SK-N-SH treated with all-trans-retinoic acid at 6 μM for 48 hours (cell line): ENCODE measurements around the gene HTR3E.

Experiments used
- ATAC-seq: fragments of 200-7000 bp; cut with Tn5 transposase; 3 replicates; pipeline ENCODE4 v1.9.1; 2020; ENCODE audit warnings: mild to moderate bottlenecking, moderate library complexity
- BACH2 ChIP-seq: fragments of 250-450 bp; sonication (Bioruptor Pico); IDR thresholded peaks from 2 replicates; pipeline ENCODE4 v1.9.0; 2021; ENCODE audit warnings: mild to moderate bottlenecking, borderline replicate concordance
- CREB5 ChIP-seq: fragments of 250-450 bp; sonication (Bioruptor Pico); IDR thresholded peaks from 2 replicates; pipeline ENCODE4 v1.5.1; 2020; ENCODE audit warnings: low read depth, mild to moderate bottlenecking, moderate library complexity
- CSDC2 ChIP-seq: fragments of 250-450 bp; sonication (Bioruptor Pico); IDR thresholded peaks from 2 replicates; pipeline ENCODE4 v1.5.0; 2020; ENCODE audit warnings: mild to moderate bottlenecking, moderate library complexity
- CSRNP3 ChIP-seq: fragments of 250-450 bp; sonication (Bioruptor Pico); IDR thresholded peaks from 2 replicates; pipeline ENCODE4 v1.5.1; 2021; ENCODE audit warnings: mild to moderate bottlenecking, moderate library complexity
- GLIS3 ChIP-seq: fragments of 250-450 bp; sonication (Bioruptor Pico); IDR thresholded peaks from 2 replicates; pipeline ENCODE4 v1.5.0; 2020; ENCODE audit warnings: mild to moderate bottlenecking, moderate library complexity
- ISL1 ChIP-seq: fragments of 250-450 bp; sonication (Bioruptor Pico); IDR thresholded peaks from 2 replicates; pipeline ENCODE4 v2.1.2; 2022; ENCODE audit warnings: mild to moderate bottlenecking, moderate library complexity
- OSR1 ChIP-seq: fragments of 250-450 bp; sonication (Bioruptor Pico); IDR thresholded peaks from 2 replicates; pipeline ENCODE4 v1.8.0; 2022; ENCODE audit warnings: moderate library complexity, mild to moderate bottlenecking, inconsistent platforms
- PATZ1 ChIP-seq: fragments of 250-450 bp; sonication (Bioruptor Pico); IDR thresholded peaks from 2 replicates; pipeline ENCODE4 v1.8.0; 2020; ENCODE audit warnings: mild to moderate bottlenecking, moderate library complexity, borderline replicate concordance
- POU6F1 ChIP-seq: fragments of 250-450 bp; sonication (Bioruptor Pico); IDR thresholded peaks from 2 replicates; pipeline ENCODE4 v1.8.0; 2021; ENCODE audit warnings: low read depth, mild to moderate bottlenecking, moderate library complexity, borderline replicate concordance
- PPARA ChIP-seq: fragments of 250-450 bp; sonication (Bioruptor Pico); IDR thresholded peaks from 2 replicates; pipeline ENCODE4 v1.5.0; 2020; ENCODE audit warnings: mild to moderate bottlenecking, borderline replicate concordance
- RARB ChIP-seq: fragments of 250-450 bp; sonication (Bioruptor Pico); IDR thresholded peaks from 2 replicates; pipeline ENCODE4 v1.8.0; 2021; ENCODE audit warnings: mild to moderate bottlenecking, moderate library complexity
- SNAI2 ChIP-seq: fragments of 250-450 bp; sonication (Bioruptor Pico); IDR thresholded peaks from 2 replicates; pipeline ENCODE4 v1.5.0; 2020; ENCODE audit warnings: mild to moderate bottlenecking, moderate library complexity
- TCF4 ChIP-seq: fragments of 250-450 bp; sonication (Bioruptor Pico); IDR thresholded peaks from 2 replicates; pipeline ENCODE4 v1.8.0; 2021; ENCODE audit warnings: mild to moderate bottlenecking, moderate library complexity, borderline replicate concordance
- TOX ChIP-seq: fragments of 250-450 bp; sonication (Bioruptor Pico); IDR thresholded peaks from 2 replicates; pipeline ENCODE4 v1.8.0; 2021; ENCODE audit warnings: mild to moderate bottlenecking, moderate library complexity, borderline replicate concordance
- TSHZ2 ChIP-seq: fragments of 250-450 bp; sonication (Bioruptor Pico); IDR thresholded peaks from 2 replicates; pipeline ENCODE4 v1.5.0; 2020; ENCODE audit warnings: mild to moderate bottlenecking, moderate library complexity
- ZC3H10 ChIP-seq: fragments of 250-450 bp; sonication (Bioruptor Pico); IDR thresholded peaks from 2 replicates; pipeline ENCODE4 v1.5.1; 2021; ENCODE audit warnings: mild to moderate bottlenecking, moderate library complexity
- ZFP30 ChIP-seq: fragments of 450-650 bp; formaldehyde crosslinking; IDR thresholded peaks from 2 replicates; pipeline ENCODE4 v1.5.0; 2022; ENCODE audit warnings: mild to moderate bottlenecking, moderate library complexity
- ZNF565 ChIP-seq: fragments of 450-650 bp; formaldehyde crosslinking; conservative IDR thresholded peaks from 2 replicates; pipeline ENCODE4 v1.5.0; 2020; ENCODE audit warnings: low read depth, mild to moderate bottlenecking, moderate library complexity
- ZNF70 ChIP-seq: fragments of 450-650 bp; formaldehyde crosslinking; IDR thresholded peaks from 2 replicates; pipeline ENCODE4 v1.5.0; 2020; ENCODE audit warnings: mild to moderate bottlenecking, moderate library complexity
- ZNF8 ChIP-seq: fragments of 450-650 bp; formaldehyde crosslinking; IDR thresholded peaks from 2 replicates; pipeline ENCODE4 v1.5.0; 2020; ENCODE audit warnings: mild to moderate bottlenecking, moderate library complexity

Gene HTR3E

GRCh38 chr3:184140436-184140835, 43.6 kb downstream of the HTR3E start:
- no peak for TF ChIP-seq SNAI2 (CRISPR knock-in tag)
- no peak for TF ChIP-seq CSRNP3
- TF ChIP-seq PPARA = no peak
- no peak for TF ChIP-seq RARB (CRISPR knock-in tag)
- no peak for TF ChIP-seq POU6F1 (CRISPR knock-in tag)
- no peak for TF ChIP-seq TSHZ2
- no peak for TF ChIP-seq OSR1 (CRISPR knock-in tag)
- no peak for TF ChIP-seq PATZ1
- no peak for TF ChIP-seq ZFP30
- TF ChIP-seq ZNF8 = no peak
- TF ChIP-seq ISL1 (CRISPR knock-in tag) = no peak
- no peak for TF ChIP-seq ZC3H10 (CRISPR knock-in tag)
- TF ChIP-seq TOX (CRISPR knock-in tag) = no peak

GRCh38 chr3:184142199-184142598, 45.3 kb downstream of the HTR3E start:
- no peak for ATAC-seq
- TF ChIP-seq RARB (CRISPR knock-in tag) (no peak), ZFP30 (no peak), SNAI2 (CRISPR knock-in tag) (no peak), TCF4 (no peak), CSDC2 (no peak), BACH2 (no peak), PATZ1 (no peak), ZC3H10 (CRISPR knock-in tag) (no peak)

More at GRCh38 chr3:184140436-184140835, 43.6 kb downstream of the HTR3E start:
- no peak for ATAC-seq

GRCh38 chr3:184143327-184143726, 46.5 kb downstream of the HTR3E start:
- TF ChIP-seq TSHZ2 (no peak), TCF4 (no peak), ZNF565 (no peak), GLIS3 (CRISPR knock-in tag) (no peak), ZNF8 (no peak), ZFP30 (no peak), CREB5 (CRISPR knock-in tag) (no peak), OSR1 (CRISPR knock-in tag) (no peak), SNAI2 (CRISPR knock-in tag) (no peak), PPARA (no peak), ZC3H10 (CRISPR knock-in tag) (no peak), ZNF70 (CRISPR knock-in tag) (no peak), CSRNP3 (no peak)
- no peak for ATAC-seq
